Stimulated activated CD8-positive, alpha-beta memory T cell treated with anti-CD3 and anti-CD28 coated beads, Interleukin-2, amount 100 ng/mL, for 1 hour (primary cell): ENCODE data around the gene ACAD8.

Experiments
- DNase-seq, 2 donors: peaks; one replicate each; pipeline ENCODE4 v3.0.0-alpha.2; 2020; ENCODE audit warnings: low read depth in 2 of 2

ACAD8 gene

DNA sequence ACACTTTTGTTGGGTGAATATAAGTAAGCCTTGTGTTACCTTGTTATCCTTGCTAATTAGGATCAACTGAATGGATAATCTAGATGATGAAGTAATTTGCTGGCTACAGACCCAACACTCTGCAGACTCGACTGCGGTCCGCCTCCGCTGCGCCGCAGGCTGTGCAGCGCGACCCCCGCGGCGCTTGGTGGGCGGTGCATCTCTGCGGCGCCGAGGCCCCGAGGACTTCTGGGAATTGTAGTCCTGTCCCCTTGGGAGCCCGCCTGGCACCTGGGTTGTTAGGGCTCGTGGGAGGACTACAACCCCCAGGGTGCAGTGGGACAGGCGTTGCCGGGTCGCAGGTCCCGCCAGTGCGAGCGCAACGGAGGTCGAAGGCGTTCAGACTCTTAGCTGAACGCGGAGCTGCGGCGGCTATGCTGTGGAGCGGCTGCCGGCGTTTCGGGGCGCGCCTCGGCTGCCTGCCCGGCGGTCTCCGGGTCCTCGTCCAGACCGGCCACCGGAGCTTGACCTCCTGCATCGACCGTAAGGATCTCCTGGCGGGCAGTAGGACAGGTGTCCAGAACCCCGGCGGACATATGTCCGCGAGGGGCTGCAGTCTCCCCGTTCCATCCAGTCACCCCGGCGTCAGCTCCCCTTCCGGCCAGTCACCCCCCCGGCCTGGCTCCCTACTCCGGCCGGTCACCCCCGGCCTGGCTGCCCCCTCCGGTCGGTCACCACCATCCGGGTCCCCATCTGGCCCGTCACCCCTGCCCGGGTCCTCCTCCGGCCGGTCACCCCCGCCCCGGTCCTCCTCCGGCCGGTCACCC lies at the start of gene ACAD8, which contains the start of gene THYN1:
Gene ACAD8, plus strand, starts transcription at position 381 of the 806 bp plus-strand sequence. Its CDS starts 33 bp downstream, at position 414.
Gene THYN1, minus strand, starts transcription at position 165 of the 806 bp plus-strand sequence. CDS start 470 bp downstream, outside the sequence.
- DNase-seq = peak; percentile 87 to 93

DNA sequence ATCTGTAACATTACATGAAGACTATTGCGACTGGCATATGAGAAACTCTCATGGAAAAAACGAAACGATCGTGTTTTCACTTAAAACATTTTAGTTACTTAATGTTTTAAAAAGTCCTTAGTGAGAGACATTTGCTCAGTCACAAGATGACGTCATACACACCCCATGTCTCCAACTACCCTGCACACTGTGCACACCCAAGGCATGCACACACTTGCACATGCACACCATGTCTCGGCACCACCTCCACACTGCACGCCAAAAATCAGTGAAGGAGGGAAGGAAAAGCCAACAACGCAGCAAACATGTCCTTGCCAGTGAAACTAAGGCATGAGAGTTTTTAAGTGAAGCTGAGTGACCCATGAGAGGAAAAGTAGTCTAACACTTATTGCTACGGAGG lies 47.6 kb upstream of the ACAD8 start:
- DNase-seq = no peak

- DNase-seq = no peak
Observed at GRCh38 chr11:134206185-134206584, 47.2 kb upstream of the ACAD8 start.

GRCh38 chr11:134207538-134208239 lies 45.7 kb upstream of the ACAD8 start:
- peak; percentile 27 to 45 for DNase-seq

- DNase-seq = no peak
Observed at GRCh38 chr11:134215836-134216235, 37.5 kb upstream of the ACAD8 start.

DNA sequence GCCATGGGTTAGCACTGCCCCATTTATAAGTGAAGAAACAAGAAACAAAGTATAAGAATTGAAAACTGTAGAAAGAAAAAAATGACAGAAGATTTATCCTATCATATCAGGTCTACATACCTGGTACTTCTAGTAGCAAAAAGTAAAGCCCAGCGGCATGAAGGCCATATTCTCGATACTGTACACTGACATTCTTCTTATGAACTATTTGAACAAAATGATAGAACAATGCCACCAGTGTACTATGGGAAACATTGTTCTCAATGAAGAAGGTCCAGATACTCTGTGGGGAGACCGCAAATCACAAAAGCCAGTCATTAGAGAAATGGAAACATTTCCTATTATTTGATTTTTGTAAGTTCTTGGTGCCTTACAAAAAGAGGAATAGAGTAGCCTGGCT lies 36.6 kb upstream of the ACAD8 start:
- DNase-seq = no peak

DNA sequence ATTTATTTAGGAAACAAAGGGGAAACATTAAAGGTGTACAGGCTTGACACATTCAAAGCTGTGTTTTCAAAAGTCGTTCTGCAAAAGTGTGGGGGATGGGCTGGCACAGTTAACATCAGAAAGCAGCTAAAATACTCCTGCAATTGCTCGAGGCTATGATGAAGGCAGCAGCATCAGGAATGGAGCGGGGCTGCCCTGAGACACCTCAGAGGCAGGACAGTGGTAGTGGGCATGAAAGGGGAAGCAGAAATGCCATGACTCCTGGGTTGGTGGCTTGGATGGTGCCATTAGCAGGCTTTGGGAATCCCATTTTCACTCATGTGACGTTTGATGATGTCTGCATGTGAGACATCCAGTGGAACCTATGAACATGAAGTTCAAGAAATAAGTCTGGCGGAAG lies 30.2 kb upstream of the ACAD8 start:
- no peak for DNase-seq

GRCh38 chr11:134223836-134224709 lies 29.3 kb upstream of the ACAD8 start, which contains the start of the genes NCAPD3 and VPS26B:
Gene NCAPD3, minus strand, starts transcription at chr11:134223967. Its CDS starts 41 bp downstream, at chr11:134223926.
Gene VPS26B, plus strand, starts transcription at chr11:134224671. Its CDS starts 452 bp downstream, at chr11:134225123.
- peak; percentile 89 to 94 for DNase-seq

- peak in 1 of 2 donors; percentile 17 for DNase-seq
Observed at GRCh38 chr11:134224710-134225664, 28.4 kb upstream of the ACAD8 start.

DNA sequence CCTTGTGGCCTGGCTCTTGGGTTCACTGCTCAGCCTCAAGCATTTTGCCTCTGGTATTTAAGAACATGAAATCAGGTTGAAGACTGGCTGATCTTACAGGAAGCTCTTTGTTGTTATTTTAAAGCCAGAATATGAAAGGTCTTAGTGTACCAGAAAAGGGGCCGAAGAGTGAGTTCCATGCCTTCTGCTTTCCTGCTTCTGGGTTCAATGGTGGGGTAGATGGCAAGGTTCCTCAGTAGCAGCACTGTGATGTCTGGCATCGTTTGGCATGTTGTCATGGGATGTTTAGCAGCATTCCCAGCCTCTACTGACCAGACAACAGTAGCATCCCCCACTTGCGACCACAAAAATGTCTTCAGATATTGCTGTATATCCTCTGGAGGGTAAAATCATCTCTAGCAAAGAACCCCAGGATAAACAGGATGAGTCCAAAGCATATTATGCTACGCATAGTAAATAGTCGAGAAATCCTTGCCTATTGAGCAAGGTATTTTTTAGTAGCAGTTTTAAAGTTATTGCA lies 26.5 kb upstream of the ACAD8 start:
- DNase-seq = no peak

GRCh38 chr11:134228625-134229024 lies 24.7 kb upstream of the ACAD8 start:
- no peak for DNase-seq

GRCh38 chr11:134229126-134229790 lies 24.1 kb upstream of the ACAD8 start:
- no peak for DNase-seq

DNA sequence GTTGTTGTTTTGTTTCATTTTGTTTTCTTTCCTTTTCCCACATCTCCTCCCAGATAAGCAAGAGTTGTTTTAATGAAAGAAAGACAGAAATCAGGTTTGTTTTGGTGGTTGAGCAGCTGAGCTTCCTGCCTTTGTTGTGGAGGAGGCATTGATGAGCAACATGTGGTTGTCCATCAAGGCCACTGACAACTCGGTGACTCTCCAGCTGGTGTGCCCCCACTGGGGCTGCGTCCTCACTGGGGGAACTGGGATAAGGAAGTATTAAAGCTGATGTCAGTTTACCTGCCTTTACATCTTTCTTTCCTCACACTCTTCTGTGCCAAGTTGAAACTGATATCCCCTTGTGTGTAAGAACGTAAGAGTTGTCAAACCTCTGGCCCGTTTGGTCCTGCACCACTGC lies 23.0 kb upstream of the ACAD8 start:
- DNase-seq = no peak

GRCh38 chr11:134231958-134232659 lies 21.3 kb upstream of the ACAD8 start:
- DNase-seq = no peak

- no peak for DNase-seq
Observed at GRCh38 chr11:134233729-134234179, 19.6 kb upstream of the ACAD8 start.

- DNase-seq = no peak
Observed at GRCh38 chr11:134235399-134235798, 18.0 kb upstream of the ACAD8 start.

DNA sequence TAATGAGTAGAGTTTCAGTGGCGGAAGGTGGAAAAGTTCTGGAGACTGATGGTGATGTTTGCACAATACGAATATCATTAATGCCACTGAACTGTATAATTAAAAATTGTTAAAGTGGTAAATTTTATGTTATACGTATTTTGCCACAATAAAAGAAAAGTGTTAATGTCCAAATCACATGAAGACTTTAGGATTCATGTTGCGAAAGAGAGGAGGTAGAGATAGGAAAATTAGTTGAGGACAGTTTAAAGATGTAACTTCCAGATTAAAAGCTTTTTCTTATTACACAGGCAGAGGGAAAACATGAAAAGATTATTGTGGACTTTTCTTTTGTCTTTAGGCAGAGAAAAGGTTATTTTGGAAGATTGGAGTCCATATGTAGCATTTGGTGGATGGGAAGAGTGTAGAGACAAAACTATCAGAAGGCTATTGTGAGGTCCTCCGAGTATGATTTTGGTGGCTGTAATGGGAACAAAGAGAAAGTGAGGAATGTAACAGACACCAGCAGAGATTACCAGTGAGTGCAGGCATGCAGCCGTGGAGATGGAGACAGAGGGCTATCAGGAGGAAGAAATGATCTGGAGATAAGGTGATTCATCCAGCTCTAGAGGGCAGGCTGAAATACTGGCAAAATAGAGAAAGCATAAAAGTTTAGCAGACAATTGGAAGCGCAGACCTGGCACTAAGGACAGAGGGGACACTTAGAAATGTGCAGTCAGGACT lies 16.4 kb upstream of the ACAD8 start:
- DNase-seq = no peak

GRCh38 chr11:134237557-134237922 lies 15.8 kb upstream of the ACAD8 start:
- DNase-seq = no peak
